GM19043 (cell line): ENCODE data around the gene TSPAN32.
"Not testable (repeated sequence)": the region's sequence is repeated elsewhere in the genome, so short reads cannot be mapped to it uniquely, and the experiment has no call there.

ENCODE experiments used
- ATAC-seq: cut with Tn5 transposase; IDR thresholded peaks from one replicate; pipeline ENCODE4 v1.9.1; 2021; ENCODE audit warnings: low read depth; ENCODE audit not compliant: unreplicated experiment

Gene TSPAN32

GRCh38 chr11:2280208-2280607 lies 21.6 kb upstream of the TSPAN32 start:
- ATAC-seq: no peak

- not testable (repeated sequence) for ATAC-seq
These were observed 15.5 kb upstream of the TSPAN32 start for GRCh38 chr11:2286350-2286749.

- no peak for ATAC-seq
These were observed 14.7 kb upstream of the TSPAN32 start for GRCh38 chr11:2287091-2287490.

GRCh38 chr11:2289350-2289749 lies 12.5 kb upstream of the TSPAN32 start:
- no peak for ATAC-seq

GRCh38 chr11:2289859-2290258 lies 12.0 kb upstream of the TSPAN32 start:
- ATAC-seq: no peak

- ATAC-seq: no peak
These were observed 11.4 kb upstream of the TSPAN32 start for GRCh38 chr11:2290351-2290841.

GRCh38 chr11:2293531-2293971 lies 8.3 kb upstream of the TSPAN32 start:
- ATAC-seq: no peak

GRCh38 chr11:2293984-2294925 lies 7.6 kb upstream of the TSPAN32 start:
- ATAC-seq: no peak

GRCh38 chr11:2294926-2295290 lies 6.9 kb upstream of the TSPAN32 start:
- ATAC-seq: no peak

GRCh38 chr11:2295971-2296912 lies 5.6 kb upstream of the TSPAN32 start:
- no peak for ATAC-seq

GRCh38 chr11:2296913-2297622 lies 4.7 kb upstream of the TSPAN32 start:
- no peak for ATAC-seq

- ATAC-seq: no peak
These were observed 4.2 kb upstream of the TSPAN32 start for GRCh38 chr11:2297623-2298030.

GRCh38 chr11:2298131-2298794 lies 3.5 kb upstream of the TSPAN32 start:
- ATAC-seq: no peak

- no peak for ATAC-seq
These were observed 2.7 kb upstream of the TSPAN32 start for GRCh38 chr11:2298795-2299761.

- ATAC-seq: no peak
These were observed 2.0 kb upstream of the TSPAN32 start for GRCh38 chr11:2299773-2300172.

- no peak for ATAC-seq
These were observed 1.4 kb upstream of the TSPAN32 start for GRCh38 chr11:2300290-2300935.

- ATAC-seq: no peak
These were observed 730 bp upstream of the TSPAN32 start for GRCh38 chr11:2300936-2301630.
